ENCODE measurements around the gene EPS15.

GRCh38 chr1:51325878-51326755 is 192.9 kb downstream of the EPS15 start:
- no peak for TF ChIP-seq POLR2AphosphoS5 (IDR thresholded peaks at IDR 0.05; ENCODE audit: low read depth, low read length)
- TF ChIP-seq, protein P1, sequence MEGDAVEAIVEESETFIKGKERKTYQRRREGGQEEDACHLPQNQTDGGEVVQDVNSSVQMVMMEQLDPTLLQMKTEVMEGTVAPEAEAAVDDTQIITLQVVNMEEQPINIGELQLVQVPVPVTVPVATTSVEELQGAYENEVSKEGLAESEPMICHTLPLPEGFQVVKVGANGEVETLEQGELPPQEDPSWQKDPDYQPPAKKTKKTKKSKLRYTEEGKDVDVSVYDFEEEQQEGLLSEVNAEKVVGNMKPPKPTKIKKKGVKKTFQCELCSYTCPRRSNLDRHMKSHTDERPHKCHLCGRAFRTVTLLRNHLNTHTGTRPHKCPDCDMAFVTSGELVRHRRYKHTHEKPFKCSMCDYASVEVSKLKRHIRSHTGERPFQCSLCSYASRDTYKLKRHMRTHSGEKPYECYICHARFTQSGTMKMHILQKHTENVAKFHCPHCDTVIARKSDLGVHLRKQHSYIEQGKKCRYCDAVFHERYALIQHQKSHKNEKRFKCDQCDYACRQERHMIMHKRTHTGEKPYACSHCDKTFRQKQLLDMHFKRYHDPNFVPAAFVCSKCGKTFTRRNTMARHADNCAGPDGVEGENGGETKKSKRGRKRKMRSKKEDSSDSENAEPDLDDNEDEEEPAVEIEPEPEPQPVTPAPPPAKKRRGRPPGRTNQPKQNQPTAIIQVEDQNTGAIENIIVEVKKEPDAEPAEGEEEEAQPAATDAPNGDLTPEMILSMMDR (CRISPR knock-in tag; IDR thresholded peaks at IDR 0.05), result no peak
